Ovary (tissue), 9 donors: ENCODE results near the gene PFN4. TPM values are rescaled to one million over a fixed set of nuclear protein-coding genes. Genes with fewer than 3 reads are reported as not detected.
"Not testable (repeated sequence)": the region's sequence is repeated elsewhere in the genome, so short reads cannot be mapped to it uniquely, and the experiment has no call there.

Experiments
- DNase-seq, 5 donors: peaks; one replicate each; pipeline ENCODE4 v3.0.0-alpha.2; 2019 to 2020
- H3K27ac ChIP-seq, 2 donors: fragments of 200-600 bp; one replicate each; pipeline versions ENCODE4 v1.5.1 to v1.8.0; 2019 to 2022
- H3K27me3 ChIP-seq: fragments of 200-600 bp; one replicate; pipeline ENCODE4 v1.8.0; 2022
- H3K36me3 ChIP-seq: fragments of 200-600 bp; sonication (generic); one replicate; pipeline ENCODE4 v1.5.1; 2019
- H3K4me1 ChIP-seq: one replicate; pipeline ENCODE4 v1.8.1; 2013; ENCODE audit warnings: mild to moderate bottlenecking, moderate library complexity; ENCODE audit not compliant: insufficient read depth
- H3K4me3 ChIP-seq: fragments of 200-600 bp; sonication (generic); one replicate; pipeline ENCODE4 v1.5.1; 2017
- H3K9me3 ChIP-seq, 2 donors: fragments of 200-600 bp in 1 of 2; sonication (generic) in 1 of 2; one replicate each; pipeline versions ENCODE4 v1.5.1 to v1.8.1; 2013 to 2019; ENCODE audit warnings: mild to moderate bottlenecking in 1 of 2, moderate library complexity in 1 of 2
- EP300 ChIP-seq: sonication (generic); formaldehyde crosslinking; IDR thresholded peaks from one replicate; pipeline ENCODE4 v1.6.1; 2017; ENCODE audit warnings: antibody characterized with exemption
- POLR2A ChIP-seq: fragments of 450-650 bp; IDR thresholded peaks from one replicate; pipeline ENCODE4 v1.6.1; 2017; ENCODE audit warnings: antibody characterized with exemption, mild to moderate bottlenecking, moderate library complexity
- WGBS, 3 donors: extraction: QIAGEN DNeasy Blood & Tissue Kit in 1 of 3; methylation state at CpG; one replicate each; pipeline versions ENCODE4 v1.1.5 to v1.1.7; 2013 to 2017; 5-methylcytosine and 5-hydroxymethylcytosine counted together
- intact Hi-C, 4 donors: fragments of 100-400 bp; cut with DNase I; formaldehyde crosslinking; loops; one replicate each; pipeline versions ENCODE4 v1.11.0 to v1.15.1; 2022 to 2023
- polyA plus RNA-seq, 2 donors: library from polyadenylated mRNA; stranded (reverse); fragments of 200-250 nt in 1 of 2; fragments of 350-450 nt in 1 of 2; fragmentation: Illumina TruSeq in 1 of 2; extraction: RNeasy Lipid Tissue Mini Kit (QIAGEN cat#74804) in 1 of 2; gene quantifications; one replicate each; pipeline ENCODE4 v1.2.3, GENCODE V29; 2013 to 2014
- total RNA-seq, 7 donors: library from RNA; depleted of rRNA in 2 of 7; stranded (reverse); fragments of >200 nt in 2 of 7; fragmentation: NEBNext Ultra II Directional in 3 of 7; extraction: Animal tissue kit (Norgen Biotek cat#: 25700) in 3 of 7; gene quantifications; one replicate each; pipeline versions ENCODE4 v1.1.0 to v1.2.4, GENCODE V29; 2016 to 2023
- TF ChIP-seq, protein P1 (sequence below), 3 donors: fragments of 450-650 bp in 2 of 3; fragments of 200-600 bp in 1 of 3; IDR thresholded peaks; one replicate each; pipeline versions ENCODE4 v1.5.1 to v1.8.0; 2016 to 2022; ENCODE audit warnings: antibody characterized with exemption in 3 of 3, mild to moderate bottlenecking in 1 of 3
- donor health status: DM: no; HTN: no; CAD: no; lungs with moderate emphysema.
- donor health status: DM: no; HTN: no; CAD: no.
- donor health status: Bipolar disorder and iron deficiency.
- donor health status: DM: yes; HTN: yes; CAD: no.
- donor health status: DM: no; HTN: no; CAD: no.
- donor health status: DM: yes; HTN: yes; CAD: no.

Gene PFN4
- total and polyA plus RNA-seq, 9 donors: 0.18 to 4.4 (median 1.1) TPM

DNA sequence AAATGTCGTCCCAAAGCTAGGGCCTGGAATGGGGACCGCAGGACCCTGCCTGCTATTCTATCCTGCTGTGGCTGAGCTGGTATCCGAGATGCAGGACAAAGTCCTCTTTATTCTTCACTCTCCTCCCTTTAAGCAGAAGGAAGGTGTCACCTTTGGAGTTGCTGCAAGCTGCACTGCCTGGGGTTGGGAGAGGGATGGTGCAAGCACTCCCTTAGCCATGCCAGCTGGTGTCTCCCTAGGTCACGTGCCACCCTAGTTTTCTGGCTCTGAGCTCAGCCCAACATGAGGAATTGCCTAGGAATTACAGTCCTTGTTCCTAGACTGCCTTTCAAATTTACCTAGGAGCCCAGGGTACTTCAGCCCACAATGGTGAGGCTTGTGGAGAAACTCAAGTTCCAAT is 30.3 kb upstream of the PFN4 start:
- intact Hi-C loops: no loop called here
- Histone ChIP-seq H3K4me1 (no peaks in the 10 kb centered on the region), H3K27me3 (no peaks in the 10 kb centered on the region), H3K4me3 (no peak overlapping the region), H3K36me3 (no peaks in the 10 kb centered on the region), H3K9me3 (no peaks in the 10 kb centered on the region), H3K27ac (no peak overlapping the region)
- WGBS, 3 donors: 92 to 97% (median 93%) methylated on average over 4 of the region's 4 CpGs
- TF ChIP-seq POLR2A: no peak
- TF ChIP-seq EP300: no peak
- TF ChIP-seq, protein P1, sequence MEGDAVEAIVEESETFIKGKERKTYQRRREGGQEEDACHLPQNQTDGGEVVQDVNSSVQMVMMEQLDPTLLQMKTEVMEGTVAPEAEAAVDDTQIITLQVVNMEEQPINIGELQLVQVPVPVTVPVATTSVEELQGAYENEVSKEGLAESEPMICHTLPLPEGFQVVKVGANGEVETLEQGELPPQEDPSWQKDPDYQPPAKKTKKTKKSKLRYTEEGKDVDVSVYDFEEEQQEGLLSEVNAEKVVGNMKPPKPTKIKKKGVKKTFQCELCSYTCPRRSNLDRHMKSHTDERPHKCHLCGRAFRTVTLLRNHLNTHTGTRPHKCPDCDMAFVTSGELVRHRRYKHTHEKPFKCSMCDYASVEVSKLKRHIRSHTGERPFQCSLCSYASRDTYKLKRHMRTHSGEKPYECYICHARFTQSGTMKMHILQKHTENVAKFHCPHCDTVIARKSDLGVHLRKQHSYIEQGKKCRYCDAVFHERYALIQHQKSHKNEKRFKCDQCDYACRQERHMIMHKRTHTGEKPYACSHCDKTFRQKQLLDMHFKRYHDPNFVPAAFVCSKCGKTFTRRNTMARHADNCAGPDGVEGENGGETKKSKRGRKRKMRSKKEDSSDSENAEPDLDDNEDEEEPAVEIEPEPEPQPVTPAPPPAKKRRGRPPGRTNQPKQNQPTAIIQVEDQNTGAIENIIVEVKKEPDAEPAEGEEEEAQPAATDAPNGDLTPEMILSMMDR (IDR thresholded peaks at IDR 0.05): no peak
- DNase-seq: no peak

DNA sequence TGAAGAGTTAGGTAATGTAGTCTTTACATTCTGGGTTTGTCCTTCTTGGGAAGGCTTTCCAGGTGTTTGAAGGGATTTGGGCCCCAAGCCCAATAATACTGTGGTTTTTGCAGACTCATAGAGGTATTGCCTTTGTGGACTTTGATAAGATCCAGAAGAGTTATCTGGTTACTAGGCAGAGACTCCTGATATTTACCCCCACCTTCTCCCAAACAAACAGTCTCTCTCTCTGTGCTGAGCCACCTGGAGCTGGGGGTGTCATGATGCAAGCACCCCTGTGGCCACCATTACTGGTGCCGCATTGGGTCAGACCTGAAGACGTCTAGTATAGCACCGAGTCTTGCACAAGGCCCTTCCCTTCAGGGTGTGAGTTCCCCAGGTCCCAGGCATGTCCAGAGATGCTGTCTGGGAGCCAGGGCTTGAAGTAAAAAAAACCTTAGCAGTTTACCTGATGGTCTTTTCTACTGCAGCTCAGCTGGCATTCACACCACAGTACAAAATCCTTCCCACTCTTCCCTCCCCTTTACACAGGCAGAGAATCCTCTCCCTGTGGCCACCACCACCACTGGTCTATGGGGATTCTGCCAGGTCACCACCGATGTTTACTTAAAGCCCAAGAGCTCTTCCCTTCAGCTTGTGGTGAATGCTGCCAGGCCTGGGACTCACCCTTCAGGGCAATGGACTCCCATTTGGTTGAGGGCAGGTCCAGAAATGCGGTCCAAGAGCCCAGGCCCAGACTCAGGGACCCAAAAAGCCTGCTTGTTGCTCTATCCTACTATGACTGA is 29.5 kb upstream of the PFN4 start:
- 92 to 95% (median 93%) methylated on average over 5 of the region's 5 CpGs for WGBS, 3 donors
- TF ChIP-seq POLR2A (no peak), EP300 (no peak)
- TF ChIP-seq, protein P1 (IDR thresholded peaks at IDR 0.05): no peak

DNA sequence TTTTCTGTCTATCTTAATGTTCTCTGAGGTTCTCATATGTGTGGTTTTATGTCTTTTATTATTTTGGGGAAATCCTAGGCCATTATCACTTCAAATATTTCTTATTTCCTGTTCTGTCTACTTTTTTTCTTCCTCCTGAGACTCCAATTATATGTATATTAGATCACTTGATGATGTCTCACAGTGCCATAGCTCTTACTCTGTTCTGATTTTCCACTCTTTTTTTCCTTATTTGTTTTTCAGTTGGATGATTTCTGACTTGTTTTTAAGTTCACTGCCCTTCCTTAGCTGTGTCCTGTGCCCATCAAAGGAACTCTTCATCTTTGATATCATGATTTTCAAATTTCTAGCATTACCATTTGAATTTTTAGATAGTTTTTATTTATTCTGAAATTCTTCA is 24.2 kb upstream of the PFN4 start:
- no peaks in the 10 kb centered on the region for H3K27me3 ChIP-seq
- H3K27ac ChIP-seq: no peak overlapping the region
- TF ChIP-seq EP300: no peak
- TF ChIP-seq POLR2A: no peak
- TF ChIP-seq, protein P1 (IDR thresholded peaks at IDR 0.05): no peak
- H3K4me1 ChIP-seq: no peaks in the 10 kb centered on the region
- intact Hi-C loops: no loop called here
- DNase-seq: no peak
- H3K36me3 ChIP-seq: no peaks in the 10 kb centered on the region
- no peaks in the 10 kb centered on the region for H3K9me3 ChIP-seq
- H3K4me3 ChIP-seq: no peak overlapping the region

More for the DNA sequence above, 29.5 kb upstream of the PFN4 start:
- Histone ChIP-seq H3K36me3 (no peaks in the 10 kb centered on the region), H3K9me3 (no peaks in the 10 kb centered on the region), H3K4me3 (no peak overlapping the region), H3K27me3 (no peaks in the 10 kb centered on the region), H3K27ac (no peak overlapping the region), H3K4me1 (no peaks in the 10 kb centered on the region)
- intact Hi-C loops: no loop called here
- no peak for DNase-seq

DNA sequence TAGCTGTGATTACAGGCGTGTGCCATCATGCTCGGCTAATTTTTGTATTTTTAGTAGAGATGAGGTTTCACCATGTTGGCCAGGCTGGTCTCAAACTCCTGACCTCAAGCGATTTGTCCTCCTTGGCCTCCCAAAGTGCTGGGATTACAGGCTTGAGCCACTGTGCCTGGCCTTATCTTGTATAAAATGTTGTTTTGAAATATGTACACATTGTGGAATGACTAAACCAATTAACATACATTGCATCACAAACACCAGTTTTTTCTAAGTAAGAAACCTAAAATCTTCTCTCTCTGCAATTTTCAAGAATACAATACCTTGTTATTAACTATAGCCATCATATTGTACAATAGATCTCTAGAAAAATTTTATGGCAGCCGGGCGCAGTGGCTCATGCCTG is 17.2 kb upstream of the PFN4 start:
- WGBS, 3 donors: 94 to 95% (median 95%) methylated on average over 5 of the region's 5 CpGs
- DNase-seq, H3K4me3 ChIP-seq, H3K9me3 ChIP-seq, H3K4me1 ChIP-seq, H3K27me3 ChIP-seq, intact Hi-C loops, H3K36me3 ChIP-seq, H3K27ac ChIP-seq: not testable (repeated sequence)

DNA sequence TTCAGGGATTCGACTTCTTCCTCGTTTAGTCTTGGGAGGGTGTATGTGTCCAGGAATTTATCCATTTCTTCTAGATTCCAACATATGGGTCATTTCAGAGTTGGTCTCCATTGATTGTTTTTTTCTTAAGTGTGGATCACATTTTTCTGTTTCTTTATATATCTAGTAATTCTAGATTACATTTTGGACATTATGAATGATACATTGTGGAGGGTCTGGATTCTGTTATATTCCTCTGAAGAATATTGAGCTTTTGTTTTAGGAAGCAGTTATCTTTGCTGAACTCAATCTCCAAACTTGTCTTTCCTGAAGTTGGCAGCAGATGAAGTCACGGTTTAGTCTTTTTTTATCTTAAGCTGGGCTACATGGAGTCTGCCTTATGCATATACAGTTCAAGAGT is 9.4 kb upstream of the PFN4 start:
- WGBS, 3 donors: 89 to 98% (median 95%) methylated on average over 3 of the region's 3 CpGs

More for the DNA sequence above, 9.4 kb upstream of the PFN4 start:
- no peak overlapping the region for H3K4me3 ChIP-seq
- peaks cover 2% of the 10 kb centered on the region for H3K4me1 ChIP-seq
- DNase-seq: no peak
- no peak for TF ChIP-seq EP300
- TF ChIP-seq POLR2A: no peak
- TF ChIP-seq, protein P1 (IDR thresholded peaks at IDR 0.05): no peak
- intact Hi-C loops: no loop called here
- H3K36me3 ChIP-seq: no peaks in the 10 kb centered on the region
- H3K27ac ChIP-seq: no peak overlapping the region
- no peaks in the 10 kb centered on the region for H3K27me3 ChIP-seq
- H3K9me3 ChIP-seq: no peaks in the 10 kb centered on the region
